GM21576 (cell line): ENCODE data around the gene ADAMTS17.

Experiments used
- ATAC-seq: cut with Tn5 transposase; IDR thresholded peaks from one replicate; pipeline ENCODE4 v1.9.1; 2021; ENCODE audit warnings: mild to moderate bottlenecking, moderate library complexity; ENCODE audit not compliant: unreplicated experiment

The ADAMTS17 gene

DNA sequence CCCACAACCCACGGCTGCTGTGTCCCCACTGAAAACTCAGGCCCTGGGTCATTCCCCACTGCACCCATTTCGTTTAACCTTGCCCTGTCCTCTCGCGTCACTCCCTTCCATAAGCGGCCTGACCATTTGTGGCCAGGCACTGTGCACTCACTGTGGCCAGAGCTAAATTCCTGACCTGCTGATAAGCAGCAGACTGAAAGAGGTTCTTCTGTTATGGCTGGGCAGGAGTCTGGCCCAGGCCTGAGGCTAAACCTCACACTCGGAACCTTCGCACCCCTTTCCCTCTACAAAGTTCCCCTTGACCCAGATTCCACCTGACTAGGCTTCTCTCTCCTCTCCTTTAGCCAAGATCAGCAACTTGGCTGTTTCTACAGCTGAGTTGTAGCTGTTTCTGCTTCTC is 62.3 kb downstream of the ADAMTS17 start:
- no peak for ATAC-seq

DNA sequence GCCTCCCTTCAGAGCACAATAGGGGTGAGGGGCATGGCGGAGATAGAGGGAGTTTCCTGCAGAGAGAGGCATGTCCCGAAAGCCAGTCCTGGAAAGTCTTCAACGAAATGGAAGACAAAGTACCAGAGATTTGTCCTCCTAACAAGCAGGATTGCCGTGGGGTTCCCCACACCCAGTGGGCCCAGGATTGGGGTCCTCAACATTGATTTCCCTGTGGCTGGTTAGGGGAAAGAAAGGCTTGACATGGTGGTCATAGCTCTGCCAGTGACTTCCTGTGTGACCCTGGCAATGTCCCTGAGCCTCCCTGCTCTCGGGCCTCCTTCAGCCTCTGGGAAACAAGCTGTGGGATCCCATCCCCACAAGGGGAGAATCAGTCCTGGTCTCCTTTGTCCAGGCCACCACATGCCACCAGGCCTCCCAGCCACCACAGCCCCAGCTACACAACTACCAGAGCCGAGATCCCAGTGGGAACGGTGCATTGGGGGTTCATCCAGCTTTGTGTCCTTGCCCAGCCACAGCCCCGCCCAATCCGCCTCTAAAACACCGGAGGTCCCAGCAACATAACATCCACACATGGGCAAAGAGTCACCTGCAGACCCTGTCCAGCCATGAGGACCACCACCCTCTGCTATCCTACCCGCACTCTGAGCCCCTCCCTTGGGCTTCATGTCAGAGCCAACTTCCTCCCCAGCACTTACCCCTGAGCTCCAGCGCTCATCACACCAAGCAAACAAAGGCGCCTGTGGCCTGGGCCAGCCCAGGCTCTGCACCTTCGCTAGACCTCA is 63.0 kb downstream of the ADAMTS17 start:
- no peak for ATAC-seq

DNA sequence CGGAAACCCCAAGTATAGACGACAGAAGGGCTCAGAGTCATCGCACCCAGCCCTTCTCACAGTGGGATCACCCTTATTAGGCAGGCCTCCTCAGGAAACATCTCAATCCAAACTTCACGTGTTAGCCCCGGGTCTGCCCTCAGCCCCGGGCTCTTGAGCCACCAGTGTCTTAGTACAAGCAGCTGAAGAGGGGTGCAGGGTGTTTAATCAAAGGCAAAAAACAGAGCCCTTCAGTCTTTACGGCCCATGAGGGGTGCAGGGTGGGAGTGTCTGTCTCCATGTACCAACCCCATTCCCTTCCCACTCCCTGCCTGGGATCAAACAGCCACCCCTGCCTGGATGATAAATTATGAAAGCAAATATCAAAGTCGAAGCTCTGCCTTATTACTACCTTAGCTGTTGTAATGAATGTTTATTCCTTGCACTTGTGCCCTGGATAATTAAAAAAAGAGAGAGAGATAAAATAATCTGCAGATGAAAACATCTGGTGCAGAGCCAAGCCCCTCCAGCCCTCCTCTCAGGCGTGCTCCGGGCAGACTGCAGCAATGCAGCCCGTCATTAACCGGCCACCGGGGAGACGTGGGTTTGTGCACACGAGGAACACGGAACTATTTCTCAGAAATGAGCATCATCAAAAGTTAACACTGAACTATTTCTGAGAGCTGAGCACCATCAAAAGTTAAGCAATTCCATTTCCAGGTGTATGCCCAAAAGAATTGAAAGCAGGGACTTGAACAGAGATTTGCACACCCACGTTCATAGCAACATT is 64.5 kb downstream of the ADAMTS17 start:
- no peak for ATAC-seq

DNA sequence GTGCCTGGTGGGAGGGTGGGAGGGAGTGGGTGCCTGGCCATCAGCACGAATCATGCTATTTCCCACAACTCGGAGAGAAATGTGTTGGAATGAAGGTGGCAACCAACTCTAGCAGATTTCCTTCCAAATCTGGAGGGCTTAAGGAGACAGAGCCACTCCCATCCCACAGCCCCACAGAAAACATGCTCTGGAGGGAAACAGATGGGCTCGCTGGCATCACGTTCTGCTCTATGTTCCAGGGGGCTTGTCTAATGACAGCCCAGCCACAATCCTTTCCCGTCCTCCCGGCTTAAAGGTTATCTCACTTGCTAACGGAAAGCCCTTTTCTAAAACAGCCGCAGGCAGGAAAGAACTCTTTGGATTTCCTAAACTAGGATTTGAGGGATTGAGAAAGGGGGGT is 65.3 kb downstream of the ADAMTS17 start:
- no peak for ATAC-seq

DNA sequence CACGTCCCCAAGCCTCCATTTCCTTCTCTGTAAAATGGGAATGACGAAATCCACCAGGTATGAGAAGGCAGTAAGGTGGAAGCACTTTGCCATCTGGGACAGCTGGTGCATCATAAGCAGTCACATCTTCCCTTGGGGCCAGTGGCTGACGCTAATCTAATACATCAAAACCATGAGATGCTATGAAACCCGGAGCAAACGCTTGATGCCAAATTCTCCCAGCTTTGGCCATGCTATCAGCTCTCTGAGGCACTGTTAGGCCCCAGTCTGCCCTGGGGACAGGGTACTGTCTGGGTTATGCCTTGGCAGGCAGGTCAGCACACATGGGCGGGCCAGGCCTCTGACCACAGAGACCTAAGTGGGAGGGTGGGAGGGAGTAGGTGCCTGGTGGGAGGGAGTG is 66.1 kb downstream of the ADAMTS17 start:
- ATAC-seq = no peak

DNA sequence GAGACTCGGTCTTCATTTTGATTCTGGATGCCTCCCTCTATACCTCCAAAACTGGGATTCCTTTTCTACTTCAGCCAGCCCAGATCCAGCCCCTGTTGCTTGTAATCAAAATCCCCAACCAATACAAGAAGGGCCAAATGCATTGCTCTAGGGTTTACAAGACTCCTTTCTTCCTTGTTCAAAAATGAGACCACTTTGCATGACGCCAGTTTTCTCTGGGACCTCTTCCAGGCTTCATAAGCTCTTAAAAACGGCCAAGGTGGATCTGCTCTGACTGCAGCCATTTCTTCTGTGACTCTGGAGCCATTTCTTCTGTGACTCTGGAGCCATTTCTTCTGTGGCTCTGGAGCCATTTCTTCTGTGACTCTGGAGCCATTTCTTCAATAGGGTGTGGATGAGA is 71.9 kb downstream of the ADAMTS17 start:
- ATAC-seq = no peak

DNA sequence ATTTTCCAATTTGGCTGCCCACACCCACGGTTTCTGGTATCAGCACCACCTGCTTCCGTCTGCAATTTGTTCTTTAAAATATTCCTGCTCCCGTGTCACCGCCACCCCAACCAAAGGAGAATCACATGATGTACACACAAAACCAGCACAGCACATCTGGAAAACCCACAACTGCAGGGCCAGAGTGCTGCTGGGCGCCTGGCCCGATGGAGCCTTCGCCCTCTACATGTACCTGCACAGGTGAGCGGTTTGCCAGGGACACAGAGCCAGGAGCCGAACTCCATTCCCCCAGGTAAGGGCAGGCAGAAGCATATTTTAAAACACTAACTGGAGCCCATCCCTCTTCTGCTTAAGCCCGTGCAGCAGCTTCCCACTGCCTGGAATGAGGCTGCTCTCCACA is 75.6 kb downstream of the ADAMTS17 start:
- ATAC-seq = no peak

DNA sequence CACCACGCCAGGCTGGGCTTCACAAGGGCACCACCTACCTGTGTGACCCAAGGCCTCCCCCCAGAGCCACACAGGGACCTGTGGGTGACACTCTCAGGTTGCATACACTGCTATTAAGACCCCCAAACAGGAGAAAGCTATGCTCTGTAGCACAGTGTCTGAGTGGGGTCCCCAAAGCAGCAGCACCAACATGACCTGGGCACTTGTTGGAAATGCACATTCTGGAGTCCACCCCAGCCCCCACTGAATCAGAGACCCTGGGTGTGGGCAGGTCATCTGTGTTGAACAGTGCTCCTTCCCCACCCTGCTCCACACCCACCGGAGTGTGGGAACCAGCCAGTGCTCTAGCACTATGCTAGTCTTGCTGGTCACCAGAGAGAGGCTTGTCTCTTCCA is 76.1 kb downstream of the ADAMTS17 start:
- no peak for ATAC-seq

DNA sequence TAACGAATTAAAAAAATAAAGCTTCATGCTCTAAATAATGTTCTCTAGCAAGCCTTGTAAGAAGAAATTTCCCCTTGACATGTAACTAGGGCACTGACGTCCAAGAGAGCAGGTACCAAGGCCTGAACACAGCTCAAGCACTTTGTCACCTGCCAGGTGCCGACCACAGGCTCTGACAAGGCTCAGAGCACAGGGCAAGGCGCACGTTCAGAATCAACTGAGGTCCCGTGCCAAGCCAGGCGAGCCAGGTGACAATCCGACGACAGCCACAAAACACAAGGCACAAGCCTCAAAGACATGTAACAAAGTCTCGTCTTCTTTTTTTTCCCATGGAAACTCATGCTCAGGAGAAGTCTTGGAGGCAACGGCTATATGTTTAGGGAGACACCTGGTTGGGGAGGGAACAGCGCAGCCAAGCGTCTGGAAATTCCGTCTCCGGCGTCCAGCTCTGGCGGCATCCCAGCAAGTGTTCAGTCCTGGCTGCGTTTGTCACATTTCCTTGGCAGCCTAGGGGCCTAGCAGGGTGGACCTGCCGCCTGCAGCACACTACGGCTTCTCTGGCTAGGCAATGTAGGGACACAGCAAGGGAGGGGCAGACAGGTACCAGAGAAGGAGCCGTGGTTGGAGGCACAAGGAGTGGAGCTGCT is 76.7 kb downstream of the ADAMTS17 start:
- no peak for ATAC-seq

DNA sequence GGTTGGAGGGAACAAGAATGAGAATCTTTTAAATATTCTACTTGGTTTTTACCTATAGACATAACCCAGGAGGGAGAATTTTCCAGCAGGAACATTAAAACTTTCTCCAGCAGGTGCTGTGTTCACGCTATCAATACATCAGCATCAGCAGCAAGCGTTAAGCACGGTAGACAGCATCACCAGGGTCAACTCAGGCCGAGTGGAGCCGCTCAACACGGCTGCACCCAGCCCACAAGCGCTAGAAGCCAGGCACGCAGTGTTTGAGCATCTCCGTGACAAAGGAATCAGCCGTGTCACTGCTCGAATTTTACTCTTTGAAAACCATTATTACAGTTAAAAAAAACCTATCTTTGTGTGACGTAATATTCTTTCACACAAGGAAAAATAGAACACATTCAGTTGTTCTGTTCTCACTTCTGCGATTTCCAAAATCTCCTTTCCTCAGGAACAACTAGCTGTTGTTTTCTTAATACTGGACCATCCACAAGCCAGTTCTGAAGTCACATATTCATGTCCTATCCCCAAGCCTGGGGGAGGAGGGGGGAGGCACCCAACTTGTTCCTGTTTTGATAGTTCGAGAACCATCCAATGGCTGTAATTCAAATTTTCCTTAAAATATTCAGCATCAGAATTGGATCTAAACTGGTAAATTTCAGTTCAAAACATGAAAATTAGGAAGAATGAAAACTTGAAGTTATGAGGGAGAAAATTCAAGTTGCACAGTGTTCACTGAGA is 77.9 kb downstream of the ADAMTS17 start:
- no peak for ATAC-seq

DNA sequence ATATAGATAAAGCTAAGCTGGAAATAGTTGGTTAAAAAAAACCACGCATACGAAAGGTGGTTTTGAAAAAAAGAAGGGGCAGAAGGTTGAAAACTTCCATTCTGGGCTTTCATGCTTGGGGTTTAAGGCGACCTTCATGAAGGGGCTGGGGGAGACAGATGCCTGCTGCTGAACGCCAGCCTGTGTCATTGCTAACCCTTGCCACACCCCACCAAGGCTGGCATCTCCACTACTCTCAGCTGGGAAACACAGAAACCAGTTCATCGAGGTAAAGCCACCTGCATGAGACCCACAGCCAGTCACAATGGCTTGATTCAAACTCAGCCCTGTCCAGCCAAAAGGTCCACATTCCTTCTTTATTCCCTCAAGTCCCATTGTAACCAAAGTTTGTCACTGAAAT is 78.7 kb downstream of the ADAMTS17 start:
- ATAC-seq = no peak

DNA sequence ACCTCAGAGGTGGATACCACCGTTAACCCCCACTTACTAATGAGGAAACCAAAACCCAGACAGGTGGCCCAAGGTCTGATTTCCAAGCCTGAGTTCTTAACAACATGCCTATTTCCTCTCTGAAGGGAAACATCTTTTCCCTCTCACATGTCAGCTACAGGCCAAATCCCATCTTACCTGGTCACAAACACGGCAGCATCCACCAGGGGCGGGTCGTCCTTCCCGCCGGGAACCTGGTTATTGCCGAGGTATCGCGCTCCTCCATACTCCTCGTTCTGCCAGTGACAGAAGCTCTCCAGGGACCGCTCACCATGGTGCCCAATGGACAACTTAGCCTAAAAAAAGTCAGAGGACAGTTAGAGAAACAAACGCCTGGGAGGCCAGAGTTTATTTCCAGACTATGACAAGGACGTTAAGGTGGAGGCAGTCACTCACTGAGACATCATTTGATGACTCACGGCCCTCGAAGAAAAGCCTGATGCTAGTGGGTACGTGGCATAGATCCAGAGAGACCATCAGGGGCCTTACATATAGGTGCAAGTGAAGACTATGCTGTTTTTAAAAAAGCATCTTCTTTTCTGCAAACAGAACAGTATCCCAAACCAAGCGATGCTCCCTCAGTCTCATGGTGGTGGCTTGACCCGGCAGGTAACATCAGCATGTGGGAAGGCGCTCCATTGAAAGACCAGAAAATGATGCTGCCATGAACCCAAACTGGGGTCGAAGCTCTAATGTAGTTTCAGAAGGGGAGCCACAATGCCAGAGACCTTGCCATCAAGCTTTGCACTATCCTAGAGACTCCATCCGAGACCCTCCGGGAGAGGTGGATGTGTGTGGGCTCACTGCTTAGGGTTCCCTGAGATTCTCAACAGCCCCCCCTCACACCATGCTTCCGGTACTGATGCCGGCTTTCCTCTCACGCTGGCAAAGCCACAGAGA is 80.2 kb downstream of the ADAMTS17 start:
- ATAC-seq = no peak

DNA sequence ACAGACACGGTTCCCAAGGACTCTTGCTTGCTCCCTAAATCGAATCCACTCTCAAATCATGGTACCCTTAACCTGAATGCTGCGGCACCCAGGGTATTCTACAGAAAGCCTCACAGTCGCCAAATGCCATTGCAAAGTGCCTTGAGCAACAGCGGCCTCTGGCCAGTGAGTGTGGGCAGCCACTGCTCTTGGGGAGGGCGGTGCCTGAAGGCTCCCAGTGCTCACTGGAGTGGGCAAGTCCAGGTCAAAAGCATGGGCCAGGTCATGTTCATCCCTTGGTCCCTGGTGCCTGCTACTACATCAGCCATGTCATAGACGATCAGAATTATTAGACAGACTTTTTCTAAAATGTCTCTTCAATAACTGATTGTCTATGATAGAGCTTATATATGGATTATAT is 82.5 kb downstream of the ADAMTS17 start:
- ATAC-seq = no peak

DNA sequence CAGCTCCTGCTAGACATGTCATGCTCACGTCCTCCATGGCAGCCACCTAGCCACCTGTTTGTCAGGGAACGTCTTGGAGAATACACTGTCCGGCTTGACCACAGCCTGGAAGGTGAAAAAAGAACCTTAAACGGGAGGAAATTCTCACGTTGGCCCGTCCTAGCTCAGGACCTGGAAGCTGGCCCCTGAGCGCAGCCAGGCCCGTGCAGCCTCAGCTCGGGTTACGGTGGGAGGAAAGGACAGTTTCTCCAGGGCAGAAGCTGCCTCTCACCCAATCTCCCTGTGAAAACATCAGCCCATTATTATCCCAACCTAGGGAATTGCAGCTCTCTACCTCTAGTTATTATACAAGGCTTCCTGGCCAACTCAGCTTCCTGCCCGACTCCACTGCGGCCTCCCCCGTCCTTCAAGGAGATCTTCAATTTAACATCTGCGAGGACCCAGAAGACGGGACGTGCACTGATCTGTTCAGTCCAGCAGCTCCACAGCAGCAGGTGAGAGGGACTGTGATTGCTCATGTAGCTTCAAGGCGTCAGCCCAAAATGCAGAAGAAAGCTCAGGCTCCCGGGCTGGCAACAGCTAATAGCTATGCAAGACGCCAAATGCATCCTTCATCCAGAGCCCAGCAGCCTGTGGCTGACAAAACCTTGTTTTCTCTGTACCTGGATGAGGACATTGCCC is 84.7 kb downstream of the ADAMTS17 start:
- no peak for ATAC-seq

DNA sequence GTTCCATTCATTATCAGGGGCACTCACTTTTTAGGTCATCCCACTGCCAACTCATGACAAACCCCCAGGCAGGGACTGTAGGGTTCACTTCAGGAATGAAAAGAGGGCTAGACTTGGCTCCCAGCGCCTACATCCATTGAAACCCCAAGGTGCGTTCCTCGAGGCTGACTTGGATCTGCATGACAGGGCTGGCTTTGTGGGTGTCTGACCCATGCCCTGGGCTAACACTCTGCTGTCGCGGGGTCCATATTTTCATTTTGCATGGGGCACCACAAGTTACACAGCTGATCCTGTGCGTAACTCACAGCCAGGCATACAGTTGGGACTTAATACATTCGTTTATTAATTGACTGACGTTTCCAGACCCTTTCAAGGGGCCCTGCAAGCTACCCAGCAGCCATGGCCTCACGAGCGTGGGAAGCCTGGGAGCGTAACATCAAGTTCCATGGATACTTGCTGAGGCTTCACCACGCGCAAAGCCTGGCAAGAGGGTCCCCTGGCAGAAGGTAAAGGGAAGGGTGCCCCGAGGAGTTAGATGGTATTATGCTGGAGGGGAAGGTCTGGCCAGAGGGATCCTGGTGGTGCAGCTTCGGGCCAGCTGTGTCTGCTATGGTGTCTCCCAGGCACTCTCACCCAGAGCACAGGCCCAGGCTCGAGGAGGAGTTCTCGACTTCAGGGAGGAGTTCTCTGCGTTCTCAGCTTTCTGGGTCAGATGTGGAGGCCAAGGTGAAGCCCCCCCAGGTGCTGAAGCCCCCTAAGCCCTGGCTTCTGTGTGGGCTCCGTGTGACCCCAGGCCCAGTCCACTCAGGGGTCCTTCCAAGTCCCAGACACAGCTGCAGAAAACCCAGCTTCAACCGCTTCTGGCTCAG is 85.4 kb downstream of the ADAMTS17 start:
- no peak for ATAC-seq

DNA sequence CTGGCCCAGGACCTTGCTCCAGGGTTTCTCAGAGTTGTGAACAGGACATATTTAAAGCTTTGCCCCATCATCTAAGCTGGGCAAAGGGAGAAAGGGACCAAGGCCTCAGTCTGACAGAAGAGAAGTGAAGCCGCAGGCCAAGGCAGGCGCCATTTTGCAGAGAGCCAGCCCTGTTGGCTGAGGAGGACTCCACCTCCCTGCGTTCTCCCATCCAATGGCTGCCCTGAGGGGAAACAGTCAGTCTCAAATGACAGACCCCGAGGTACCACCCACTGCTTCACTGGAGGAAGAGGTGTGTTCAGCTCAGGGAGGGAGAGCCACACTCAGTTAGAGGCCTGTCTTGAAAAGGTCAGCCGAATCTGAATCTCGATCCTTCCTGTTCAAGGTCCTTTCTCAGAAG is 86.1 kb downstream of the ADAMTS17 start:
- no peak for ATAC-seq

DNA sequence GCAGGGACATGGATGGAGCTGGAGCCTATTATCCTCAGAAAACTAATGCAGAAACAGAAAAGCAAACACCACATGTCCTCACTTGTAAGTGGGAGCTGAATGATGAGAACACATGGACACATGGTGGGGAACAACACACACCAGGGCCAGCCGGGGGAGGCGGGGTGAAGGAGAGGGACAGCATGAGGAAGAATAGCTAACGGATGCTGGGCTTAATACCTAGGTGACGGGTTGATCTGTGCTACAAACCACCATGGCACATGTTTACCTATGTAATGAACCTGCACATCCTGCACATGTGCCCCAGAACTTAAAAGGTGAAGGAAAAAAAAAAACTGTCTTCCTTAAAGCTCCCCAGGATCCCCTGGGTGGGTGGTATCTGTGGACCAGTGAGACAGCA is 87.1 kb downstream of the ADAMTS17 start:
- ATAC-seq = no peak

DNA sequence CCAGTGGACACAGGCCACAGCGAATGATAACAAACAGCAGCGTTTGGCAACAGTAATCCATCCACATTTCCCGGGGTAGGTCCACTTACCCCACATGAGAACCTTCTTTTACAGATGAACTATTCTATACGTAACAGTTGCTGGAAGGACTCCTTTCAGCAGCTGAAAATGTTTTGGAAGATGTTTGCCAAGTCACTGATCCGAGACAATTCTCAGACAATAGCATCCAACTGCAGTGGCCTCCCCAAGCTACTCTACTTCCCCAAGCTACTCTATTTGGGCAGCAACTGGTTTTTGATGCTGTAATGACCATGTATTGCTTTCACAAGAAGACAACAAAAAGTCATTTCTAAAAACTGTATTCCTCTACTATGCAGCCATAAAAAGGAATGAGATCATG is 87.5 kb downstream of the ADAMTS17 start:
- no peak for ATAC-seq

DNA sequence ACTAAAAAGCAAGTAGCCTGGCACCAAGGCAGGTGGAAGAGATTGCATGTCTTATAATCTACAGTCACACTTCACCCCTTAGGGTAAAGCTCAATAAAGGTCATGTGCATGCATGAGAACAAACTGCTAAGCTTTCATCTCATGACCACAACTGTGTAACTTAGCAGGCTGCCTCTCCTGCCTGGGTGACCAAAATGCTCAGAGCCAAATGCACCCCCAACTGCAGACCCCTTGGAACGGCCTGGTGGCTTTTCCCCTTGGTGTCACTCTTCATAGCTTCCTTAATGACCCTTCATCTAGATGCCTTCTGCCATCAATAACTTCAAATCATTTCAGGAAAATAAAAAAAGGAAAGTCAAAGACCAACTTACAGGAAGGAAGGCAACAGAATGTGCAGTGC is 88.1 kb downstream of the ADAMTS17 start:
- ATAC-seq = no peak
